HCT116 (cell line): ENCODE measurements around the gene SAMHD1. TPM values are rescaled to one million over a fixed set of nuclear protein-coding genes. Genes with fewer than 3 reads are reported as not detected.

Experiments used
- ATAC-seq: fragments of 200-7000 bp; cut with Tn5 transposase; 2 replicates; pipeline ENCODE4 v1.9.1; 2020; ENCODE audit warnings: mild to moderate bottlenecking, moderate library complexity
- BruUV-seq: library from RNA; stranded (reverse); fragments of 400-500 nt; replicated peaks from 2 replicates; lab custom pipeline; 2021; lab: Mats Ljungman, UMichigan
- CTCF ChIA-PET: fragments of 300-600 bp; sonication (Branson Sonifier 250); formaldehyde crosslinking; loops from one replicate; lab custom pipeline; 2021; ENCODE audit warnings: antibody characterized with exemption; lab: Charles Lee
- POLR2A ChIA-PET: fragments of 300-600, 350-600 bp; sonication (Branson Sonifier 250); formaldehyde crosslinking; loops from one replicate; lab custom pipeline; 2021; ENCODE audit warnings: antibody characterized with exemption; lab: Charles Lee
- RAD21 ChIA-PET, 2 experiments: fragments of 300-600 bp; sonication (Branson Sonifier 250); formaldehyde crosslinking; loops; one replicate each; lab custom pipeline; 2023; ENCODE audit warnings: low total read pairs in 2 of 2; ENCODE audit not compliant: uncharacterized antibody in 2 of 2, unreplicated experiment in 2 of 2, low non-redundant PET in 1 of 2; lab: Charles Lee
- DNase-seq: peaks from one replicate; pipeline ENCODE4 v3.0.0-alpha.2; 2010; ENCODE audit warnings: low read depth, low spot score
- H2AFZ ChIP-seq: fragments of 200-600 bp; shearing (Covaris generic), sonication (generic); 2 replicates; pipeline ENCODE4 v1.6.1; 2017; ENCODE audit warnings: low read depth, mixed run types, mixed read lengths, antibody characterized with exemption, low read length; ENCODE audit not compliant: poor library complexity, severe bottlenecking
- H3K27ac ChIP-seq: 2 replicates; pipeline ENCODE4 v1.5.1; 2012; ENCODE audit warnings: low read depth, low read length
- H3K27me3 ChIP-seq: fragments of 200-600 bp; sonication (generic); 2 replicates; pipeline ENCODE4 v1.6.1; 2016; ENCODE audit warnings: mixed run types, low read length, mixed read lengths; ENCODE audit not compliant: insufficient read depth
- H3K36me3 ChIP-seq, 2 experiments: fragments of 200-500 bp in 1 of 2; fragments of 200-600 bp in 1 of 2; sonication (Bioruptor generic) in 1 of 2; sonication (generic) in 1 of 2; 2 replicates each; pipeline versions ENCODE4 v1.5.1 to v1.6.1; 2014 to 2016; ENCODE audit warnings: low read length in 2 of 2, inconsistent platforms in 1 of 2, mixed read lengths in 1 of 2, mixed run types in 1 of 2; ENCODE audit not compliant: insufficient read depth in 2 of 2, control insufficient read depth in 1 of 2
- H3K4me1 ChIP-seq, 2 experiments: fragments of 200-600 bp in 1 of 2; sonication (generic) in 1 of 2; 2 replicates each; pipeline versions ENCODE4 v1.5.1 to v1.6.1; 2012 to 2017; ENCODE audit warnings: low read length in 2 of 2, inconsistent platforms in 1 of 2, mild to moderate bottlenecking in 1 of 2, mixed read lengths in 1 of 2, mixed run types in 1 of 2, moderate library complexity in 1 of 2; ENCODE audit not compliant: insufficient read depth in 2 of 2, control insufficient read depth in 1 of 2
- H3K4me2 ChIP-seq: fragments of 200-600 bp; sonication (generic); 2 replicates; pipeline ENCODE4 v1.6.1; 2017; ENCODE audit warnings: mixed run types, low read length, mixed read lengths
- H3K4me3 ChIP-seq, 2 experiments: fragments of 200-600 bp in 1 of 2; sonication (generic) in 1 of 2; replicated peaks in 1 of 2; 2 replicates each; pipeline ENCODE4 v1.5.1; 2011 to 2016; ENCODE audit warnings: low read length in 2 of 2, control low read depth in 1 of 2, low read depth in 1 of 2, mild to moderate bottlenecking in 1 of 2, mixed read lengths in 1 of 2, mixed run types in 1 of 2
- H3K79me2 ChIP-seq: fragments of 200-600 bp; sonication (generic); 2 replicates; pipeline ENCODE4 v1.6.1; 2017; ENCODE audit warnings: mild to moderate bottlenecking, mixed run types, low read length, moderate library complexity, mixed read lengths; ENCODE audit not compliant: insufficient read depth
- H3K9ac ChIP-seq: fragments of 200-600 bp; sonication (generic); 2 replicates; pipeline ENCODE4 v1.6.1; 2016; ENCODE audit warnings: low read length, mixed read lengths
- H3K9me2 ChIP-seq: fragments of 200-600 bp; sonication (generic), shearing (Covaris generic); 2 replicates; pipeline ENCODE4 v1.6.1; 2017; ENCODE audit warnings: mixed run types, mild to moderate bottlenecking, moderate library complexity; ENCODE audit not compliant: insufficient read depth
- H3K9me3 ChIP-seq, 2 experiments: fragments of 200-500 bp in 1 of 2; fragments of 200-600 bp in 1 of 2; sonication (Bioruptor generic) in 1 of 2; sonication (generic) in 1 of 2; 2 replicates each; pipeline ENCODE4 v1.6.1; 2014 to 2017; ENCODE audit warnings: low read length in 2 of 2, mixed read lengths in 2 of 2, inconsistent platforms in 1 of 2, low read depth in 1 of 2, mild to moderate bottlenecking in 1 of 2, mixed run types in 1 of 2, moderate library complexity in 1 of 2; ENCODE audit not compliant: control insufficient read depth in 1 of 2, insufficient read depth in 1 of 2
- H4K20me1 ChIP-seq: fragments of 200-600 bp; sonication (generic), shearing (Covaris generic); 2 replicates; pipeline ENCODE4 v1.6.1; 2017; ENCODE audit warnings: mixed run types, mild to moderate bottlenecking, moderate library complexity; ENCODE audit not compliant: insufficient read depth
- ELF1 ChIP-seq: IDR thresholded peaks from 2 replicates; pipeline ENCODE4 v1.6.1; 2012; ENCODE audit warnings: low read depth, borderline replicate concordance
- POLR2A ChIP-seq: IDR thresholded peaks from 2 replicates; pipeline ENCODE4 v1.7.0; 2011; ENCODE audit warnings: borderline replicate concordance; ENCODE audit not compliant: insufficient read depth, insufficient read length; ENCODE audit errors: extremely low read depth
- POLR2AphosphoS5 ChIP-seq: IDR thresholded peaks from 2 replicates; pipeline ENCODE4 v1.6.1; 2011; ENCODE audit warnings: mild to moderate bottlenecking, low read depth, low read length, moderate library complexity
- RAD21 ChIP-seq: IDR thresholded peaks from 2 replicates; pipeline ENCODE4 v1.6.1; 2012; ENCODE audit warnings: low read depth, mild to moderate bottlenecking
- REST ChIP-seq: IDR thresholded peaks from 2 replicates; pipeline ENCODE4 v1.6.1; 2012; ENCODE audit warnings: low read depth
- SIN3A ChIP-seq: IDR thresholded peaks from 2 replicates; pipeline ENCODE4 v1.6.1; 2012; ENCODE audit warnings: low read depth
- SRF ChIP-seq: IDR thresholded peaks from 2 replicates; pipeline ENCODE4 v1.6.1; 2012; ENCODE audit warnings: low read depth
- ZBTB33 ChIP-seq: IDR thresholded peaks from 2 replicates; pipeline ENCODE4 v1.6.1; 2011; ENCODE audit warnings: mild to moderate bottlenecking, low read length, moderate library complexity; ENCODE audit not compliant: insufficient replicate concordance; ENCODE audit errors: extremely low read depth
- ZFX ChIP-seq: fragments of 450-650 bp; IDR thresholded peaks from 2 replicates; pipeline ENCODE4 v1.6.1; 2017
- intact Hi-C: fragments of 100-400 bp; cut with micrococcal nuclease; formaldehyde crosslinking; loops from 2 replicates; pipeline ENCODE4 v1.10.0; 2022
- total RNA-seq: library from RNA; stranded (reverse); gene quantifications from one replicate; pipeline ENCODE4 v1.2.1, GENCODE V29; 2021; ENCODE audit not compliant: unreplicated experiment
- TF ChIP-seq, protein P1 (sequence below): IDR thresholded peaks from 2 replicates; pipeline ENCODE4 v1.6.1; 2012

The SAMHD1 gene
- total RNA-seq, 1 experiment from 2014 or later: 21.4 TPM

DNA sequence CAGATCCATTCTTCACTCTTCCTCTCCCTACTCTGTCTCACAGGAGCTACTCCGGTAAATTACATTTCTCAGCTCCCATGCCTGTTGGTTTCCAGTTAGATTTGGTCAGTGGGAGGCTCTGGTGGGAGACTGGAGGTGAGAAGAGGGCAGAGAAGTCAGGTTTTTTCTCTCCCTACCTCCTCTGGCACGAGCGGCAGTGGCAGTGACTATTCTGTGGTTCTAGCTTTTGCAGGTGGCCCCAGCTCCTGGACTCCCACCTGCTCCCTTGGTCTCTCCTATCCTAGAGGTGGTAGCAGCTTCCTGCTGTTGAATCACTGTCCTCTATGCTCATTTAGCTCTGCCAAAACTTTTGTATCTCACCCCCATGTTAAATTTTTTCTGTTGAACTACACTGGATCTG lies 57.7 kb downstream of the SAMHD1 start:
- no peaks in the 10 kb centered on the region for H4K20me1 ChIP-seq
- TF ChIP-seq SRF (no peak), ZFX (no peak), ELF1 (no peak), POLR2AphosphoS5 (no peak), SIN3A (no peak)
- TF ChIP-seq, protein P1, sequence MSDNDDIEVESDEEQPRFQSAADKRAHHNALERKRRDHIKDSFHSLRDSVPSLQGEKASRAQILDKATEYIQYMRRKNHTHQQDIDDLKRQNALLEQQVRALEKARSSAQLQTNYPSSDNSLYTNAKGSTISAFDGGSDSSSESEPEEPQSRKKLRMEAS: no peak
- H3K4me1 ChIP-seq: no peaks in the 10 kb centered on the region
- H3K27ac ChIP-seq: no peak overlapping the region
- no TSS peak for BruUV-seq
- ChIA-PET POLR2A (interaction anchor here (1.0 kb wide), 1 partner anchor 58 kb away, joined by 3 read pairs; no protein-coding TSS in a partner anchor), CTCF (no interaction called here), RAD21 (no interaction called here)
- no peaks in the 10 kb centered on the region for H3K36me3 ChIP-seq
- H3K27me3 ChIP-seq: no peaks in the 10 kb centered on the region
- DNase-seq: no peak
- no peak overlapping the region for H3K9ac ChIP-seq
- no peaks in the 10 kb centered on the region for H3K9me3 ChIP-seq
- intact Hi-C loops: no loop called here
- no peak overlapping the region for H2AFZ ChIP-seq
- H3K4me2 ChIP-seq: no peak overlapping the region
- H3K79me2 ChIP-seq: no peaks in the 10 kb centered on the region
- H3K4me3 ChIP-seq: no peak overlapping the region
- ATAC-seq: no peak
- H3K9me2 ChIP-seq: no peaks in the 10 kb centered on the region

DNA sequence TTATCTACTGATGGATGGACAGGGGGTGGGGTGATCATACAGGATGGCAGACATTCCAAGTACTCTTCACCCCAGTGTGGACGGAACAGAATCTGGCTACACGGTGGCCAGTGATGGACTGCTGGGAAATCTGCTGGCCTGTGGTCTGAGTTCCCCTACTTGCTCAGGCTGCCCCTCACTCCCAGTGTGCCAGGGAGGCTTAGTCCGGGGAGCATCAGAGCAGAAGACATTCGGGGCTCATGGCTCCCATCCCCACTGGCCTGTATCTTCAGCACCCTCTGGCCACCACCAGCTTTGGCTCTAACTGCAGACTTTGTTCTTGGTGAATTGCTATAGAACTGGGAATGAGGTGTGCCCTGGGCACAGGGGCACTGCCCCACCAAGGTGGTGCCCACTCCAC lies 60.3 kb downstream of the SAMHD1 start:
- intact Hi-C loops: no loop called here
- CTCF ChIA-PET: no interaction called here
- no peaks in the 10 kb centered on the region for H3K9me3 ChIP-seq
- H3K9ac ChIP-seq: no peak overlapping the region
- no peaks in the 10 kb centered on the region for H4K20me1 ChIP-seq
- H3K9me2 ChIP-seq: no peaks in the 10 kb centered on the region
- RAD21 ChIA-PET: no interaction called here
- no peak for ATAC-seq
- no peaks in the 10 kb centered on the region for H3K36me3 ChIP-seq
- no peak overlapping the region for H3K27ac ChIP-seq
- no peak overlapping the region for H2AFZ ChIP-seq
- peaks cover 3 to 10% of the 10 kb centered on the region in 2 experiments; a peak in 3 of 4 replicates for H3K4me1 ChIP-seq
- H3K4me2 ChIP-seq: no peak overlapping the region
- no peak for TF ChIP-seq REST
- TF ChIP-seq SRF: no peak
- TF ChIP-seq ELF1: no peak
- TF ChIP-seq ZBTB33: no peak
- TF ChIP-seq RAD21: no peak
- TF ChIP-seq POLR2A: no peak
- TF ChIP-seq, all 23 proteins: peak for 0
- Histone ChIP-seq H3K79me2 (no peaks in the 10 kb centered on the region), H3K27me3 (no peaks in the 10 kb centered on the region), H3K4me3 (no peak overlapping the region)
- POLR2A ChIA-PET: no interaction called here
- BruUV-seq: no TSS peak
- no peak for DNase-seq
